WTC11 (cell line): ENCODE measurements around the gene VCL.

Source experiments
- ESRRA ChIP-seq: sonication (generic); formaldehyde crosslinking; IDR thresholded peaks from 2 replicates; pipeline ENCODE4 v1.8.1; 2022; ENCODE audit warnings: mild to moderate bottlenecking, missing genetic modification reagents, borderline replicate concordance
- GABPB1 ChIP-seq: sonication (generic); formaldehyde crosslinking; IDR thresholded peaks from 2 replicates; pipeline ENCODE4 v1.8.1; 2023; ENCODE audit warnings: mild to moderate bottlenecking, missing genetic modification reagents
- JUN ChIP-seq: sonication (generic); formaldehyde crosslinking; IDR thresholded peaks from 2 replicates; pipeline ENCODE4 v1.8.0; 2023; ENCODE audit warnings: mild to moderate bottlenecking, missing genetic modification reagents
- SP1 ChIP-seq: sonication (generic); formaldehyde crosslinking; conservative IDR thresholded peaks from 2 replicates; pipeline ENCODE4 v1.8.1; 2022; ENCODE audit warnings: missing genetic modification reagents
- TEAD4 ChIP-seq: sonication (generic); formaldehyde crosslinking; IDR thresholded peaks from 2 replicates; pipeline ENCODE4 v1.8.0; 2022; ENCODE audit warnings: mild to moderate bottlenecking, missing genetic modification reagents
- ZNF263 ChIP-seq: sonication (generic); formaldehyde crosslinking; IDR thresholded peaks from 2 replicates; pipeline ENCODE4 v1.8.1; 2022; ENCODE audit warnings: low read depth, mild to moderate bottlenecking, moderate library complexity, missing genetic modification reagents
- ZNF416 ChIP-seq: fragments of 250-450 bp; sonication (Bioruptor Pico); IDR thresholded peaks from 2 replicates; pipeline ENCODE4 v1.9.0; 2021; ENCODE audit warnings: mild to moderate bottlenecking, inconsistent platforms
- TF ChIP-seq, protein P1 (sequence below): sonication (generic); formaldehyde crosslinking; IDR thresholded peaks from 2 replicates; pipeline ENCODE4 v1.8.0; 2022; ENCODE audit warnings: mild to moderate bottlenecking, missing genetic modification reagents
- TF ChIP-seq, protein P2 (sequence below): fragments of 200-600 bp; IDR thresholded peaks from 2 replicates; pipeline ENCODE4 v1.8.0; 2022; ENCODE audit warnings: antibody characterized with exemption
- TF ChIP-seq, protein P3 (sequence below): sonication (generic); formaldehyde crosslinking; IDR thresholded peaks from 2 replicates; pipeline ENCODE4 v1.8.0; 2023; ENCODE audit warnings: mild to moderate bottlenecking, missing genetic modification reagents
- TF ChIP-seq, protein P4 (sequence below): sonication (generic); formaldehyde crosslinking; IDR thresholded peaks from 2 replicates; pipeline ENCODE4 v1.8.1; 2023; ENCODE audit warnings: mild to moderate bottlenecking, moderate library complexity, missing genetic modification reagents

DNA sequence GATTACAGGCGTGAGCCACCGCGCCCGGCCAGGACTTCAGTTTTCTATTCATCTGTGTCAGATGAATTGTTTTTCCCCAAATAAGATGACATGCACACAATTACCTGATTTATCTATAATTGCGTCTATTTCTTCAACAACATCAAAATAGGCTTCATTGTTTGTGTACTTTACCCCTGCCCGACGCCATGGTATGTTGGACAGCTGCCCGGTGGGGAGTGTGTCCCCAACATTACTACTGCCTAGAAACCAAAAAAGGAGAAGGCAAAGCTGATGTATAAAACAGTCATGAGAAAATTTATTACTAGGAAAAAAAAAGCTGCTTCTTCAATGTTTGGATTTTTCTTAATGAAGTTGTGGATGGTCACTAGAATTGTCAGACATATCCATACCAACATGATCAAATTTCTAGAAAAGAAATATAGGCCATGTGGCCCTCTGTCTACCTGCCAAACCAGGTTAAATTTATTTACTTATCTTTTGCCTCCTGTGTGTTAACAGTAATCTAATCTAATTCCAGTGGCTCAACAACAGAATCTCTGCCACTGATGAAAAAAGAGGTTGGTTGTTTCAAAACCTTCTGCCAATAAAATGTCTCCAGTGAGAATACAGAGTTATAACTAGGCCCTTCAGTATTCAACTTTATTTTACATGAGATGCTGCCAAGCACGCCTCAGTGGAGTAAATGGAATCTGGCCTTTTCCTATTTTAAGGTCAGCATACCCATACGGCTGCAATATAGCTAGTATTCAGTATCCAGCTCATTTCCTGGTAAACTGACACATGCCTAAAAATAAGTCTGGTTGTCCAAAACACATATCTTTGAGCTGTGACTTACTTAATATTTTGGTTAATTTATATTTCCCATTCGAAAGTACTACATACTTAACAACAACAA is 136.3 kb downstream of the VCL start:
- TF ChIP-seq TEAD4 (CRISPR knock-in tag) (no peak), ZNF416 (no peak), GABPB1 (CRISPR knock-in tag) (no peak), JUN (CRISPR knock-in tag) (no peak), SP1 (CRISPR knock-in tag) (no peak), ZNF263 (CRISPR knock-in tag) (no peak), ESRRA (no peak)
- TF ChIP-seq, protein P1, sequence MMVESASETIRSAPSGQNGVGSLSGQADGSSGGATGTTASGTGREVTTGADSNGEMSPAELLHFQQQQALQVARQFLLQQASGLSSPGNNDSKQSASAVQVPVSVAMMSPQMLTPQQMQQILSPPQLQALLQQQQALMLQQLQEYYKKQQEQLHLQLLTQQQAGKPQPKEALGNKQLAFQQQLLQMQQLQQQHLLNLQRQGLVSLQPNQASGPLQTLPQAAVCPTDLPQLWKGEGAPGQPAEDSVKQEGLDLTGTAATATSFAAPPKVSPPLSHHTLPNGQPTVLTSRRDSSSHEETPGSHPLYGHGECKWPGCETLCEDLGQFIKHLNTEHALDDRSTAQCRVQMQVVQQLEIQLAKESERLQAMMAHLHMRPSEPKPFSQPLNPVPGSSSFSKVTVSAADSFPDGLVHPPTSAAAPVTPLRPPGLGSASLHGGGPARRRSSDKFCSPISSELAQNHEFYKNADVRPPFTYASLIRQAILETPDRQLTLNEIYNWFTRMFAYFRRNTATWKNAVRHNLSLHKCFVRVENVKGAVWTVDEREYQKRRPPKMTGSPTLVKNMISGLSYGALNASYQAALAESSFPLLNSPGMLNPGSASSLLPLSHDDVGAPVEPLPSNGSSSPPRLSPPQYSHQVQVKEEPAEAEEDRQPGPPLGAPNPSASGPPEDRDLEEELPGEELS (CRISPR knock-in tag), result no peak
- TF ChIP-seq, protein P2, sequence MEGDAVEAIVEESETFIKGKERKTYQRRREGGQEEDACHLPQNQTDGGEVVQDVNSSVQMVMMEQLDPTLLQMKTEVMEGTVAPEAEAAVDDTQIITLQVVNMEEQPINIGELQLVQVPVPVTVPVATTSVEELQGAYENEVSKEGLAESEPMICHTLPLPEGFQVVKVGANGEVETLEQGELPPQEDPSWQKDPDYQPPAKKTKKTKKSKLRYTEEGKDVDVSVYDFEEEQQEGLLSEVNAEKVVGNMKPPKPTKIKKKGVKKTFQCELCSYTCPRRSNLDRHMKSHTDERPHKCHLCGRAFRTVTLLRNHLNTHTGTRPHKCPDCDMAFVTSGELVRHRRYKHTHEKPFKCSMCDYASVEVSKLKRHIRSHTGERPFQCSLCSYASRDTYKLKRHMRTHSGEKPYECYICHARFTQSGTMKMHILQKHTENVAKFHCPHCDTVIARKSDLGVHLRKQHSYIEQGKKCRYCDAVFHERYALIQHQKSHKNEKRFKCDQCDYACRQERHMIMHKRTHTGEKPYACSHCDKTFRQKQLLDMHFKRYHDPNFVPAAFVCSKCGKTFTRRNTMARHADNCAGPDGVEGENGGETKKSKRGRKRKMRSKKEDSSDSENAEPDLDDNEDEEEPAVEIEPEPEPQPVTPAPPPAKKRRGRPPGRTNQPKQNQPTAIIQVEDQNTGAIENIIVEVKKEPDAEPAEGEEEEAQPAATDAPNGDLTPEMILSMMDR, result no peak
- TF ChIP-seq, protein P3, sequence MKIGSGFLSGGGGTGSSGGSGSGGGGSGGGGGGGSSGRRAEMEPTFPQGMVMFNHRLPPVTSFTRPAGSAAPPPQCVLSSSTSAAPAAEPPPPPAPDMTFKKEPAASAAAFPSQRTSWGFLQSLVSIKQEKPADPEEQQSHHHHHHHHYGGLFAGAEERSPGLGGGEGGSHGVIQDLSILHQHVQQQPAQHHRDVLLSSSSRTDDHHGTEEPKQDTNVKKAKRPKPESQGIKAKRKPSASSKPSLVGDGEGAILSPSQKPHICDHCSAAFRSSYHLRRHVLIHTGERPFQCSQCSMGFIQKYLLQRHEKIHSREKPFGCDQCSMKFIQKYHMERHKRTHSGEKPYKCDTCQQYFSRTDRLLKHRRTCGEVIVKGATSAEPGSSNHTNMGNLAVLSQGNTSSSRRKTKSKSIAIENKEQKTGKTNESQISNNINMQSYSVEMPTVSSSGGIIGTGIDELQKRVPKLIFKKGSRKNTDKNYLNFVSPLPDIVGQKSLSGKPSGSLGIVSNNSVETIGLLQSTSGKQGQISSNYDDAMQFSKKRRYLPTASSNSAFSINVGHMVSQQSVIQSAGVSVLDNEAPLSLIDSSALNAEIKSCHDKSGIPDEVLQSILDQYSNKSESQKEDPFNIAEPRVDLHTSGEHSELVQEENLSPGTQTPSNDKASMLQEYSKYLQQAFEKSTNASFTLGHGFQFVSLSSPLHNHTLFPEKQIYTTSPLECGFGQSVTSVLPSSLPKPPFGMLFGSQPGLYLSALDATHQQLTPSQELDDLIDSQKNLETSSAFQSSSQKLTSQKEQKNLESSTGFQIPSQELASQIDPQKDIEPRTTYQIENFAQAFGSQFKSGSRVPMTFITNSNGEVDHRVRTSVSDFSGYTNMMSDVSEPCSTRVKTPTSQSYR, result no peak
- TF ChIP-seq, protein P4, sequence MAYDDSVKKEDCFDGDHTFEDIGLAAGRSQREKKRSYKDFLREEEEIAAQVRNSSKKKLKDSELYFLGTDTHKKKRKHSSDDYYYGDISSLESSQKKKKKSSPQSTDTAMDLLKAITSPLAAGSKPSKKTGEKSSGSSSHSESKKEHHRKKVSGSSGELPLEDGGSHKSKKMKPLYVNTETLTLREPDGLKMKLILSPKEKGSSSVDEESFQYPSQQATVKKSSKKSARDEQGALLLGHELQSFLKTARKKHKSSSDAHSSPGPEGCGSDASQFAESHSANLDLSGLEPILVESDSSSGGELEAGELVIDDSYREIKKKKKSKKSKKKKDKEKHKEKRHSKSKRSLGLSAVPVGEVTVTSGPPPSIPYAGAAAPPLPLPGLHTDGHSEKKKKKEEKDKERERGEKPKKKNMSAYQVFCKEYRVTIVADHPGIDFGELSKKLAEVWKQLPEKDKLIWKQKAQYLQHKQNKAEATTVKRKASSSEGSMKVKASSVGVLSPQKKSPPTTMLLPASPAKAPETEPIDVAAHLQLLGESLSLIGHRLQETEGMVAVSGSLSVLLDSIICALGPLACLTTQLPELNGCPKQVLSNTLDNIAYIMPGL, result no peak
